GM23338 (cell line): ENCODE results near the gene TBC1D14. TPM values are rescaled to one million over a fixed set of nuclear protein-coding genes. Genes with fewer than 3 reads are reported as not detected.

ENCODE experiments used
- ATAC-seq: fragments of 200-7000 bp; cut with Tn5 transposase; 3 replicates; pipeline ENCODE4 v1.9.1; 2020
- DNase-seq: peaks from one replicate; pipeline ENCODE4 v3.0.0-alpha.2; 2015; ENCODE audit warnings: low spot score
- H2AFZ ChIP-seq: fragments of 200-600 bp; sonication (generic); 2 replicates; pipeline ENCODE4 v1.8.0; 2016; ENCODE audit warnings: antibody characterized with exemption, mild to moderate bottlenecking, moderate library complexity
- H3F3A ChIP-seq: fragments of 200-600 bp; sonication (generic); replicated peaks from 2 replicates; pipeline ENCODE4 v1.8.0; 2017; ENCODE audit warnings: antibody characterized with exemption, mixed run types, low read depth
- H3K27ac ChIP-seq: fragments of 200-600 bp; sonication (generic); 2 replicates; pipeline ENCODE4 v1.6.1; 2016; ENCODE audit warnings: low read depth
- H3K27me3 ChIP-seq: fragments of 200-600 bp; sonication (generic); 2 replicates; pipeline ENCODE4 v1.8.0; 2016; ENCODE audit warnings: mild to moderate bottlenecking, mixed run types, moderate library complexity; ENCODE audit not compliant: insufficient read depth
- H3K36me3 ChIP-seq: fragments of 200-600 bp; sonication (generic); 2 replicates; pipeline ENCODE4 v1.8.0; 2016; ENCODE audit warnings: mild to moderate bottlenecking; ENCODE audit not compliant: insufficient read depth
- H3K4me1 ChIP-seq: fragments of 200-600 bp; sonication (generic); 2 replicates; pipeline ENCODE4 v1.8.0; 2016; ENCODE audit warnings: mild to moderate bottlenecking, moderate library complexity; ENCODE audit not compliant: insufficient read depth
- H3K4me2 ChIP-seq: fragments of 200-600 bp; sonication (generic); 2 replicates; pipeline ENCODE4 v1.7.1; 2017; ENCODE audit warnings: mixed run types
- H3K4me3 ChIP-seq: fragments of 200-600 bp; sonication (generic); 2 replicates; pipeline ENCODE4 v1.6.1; 2016; ENCODE audit warnings: mixed run types
- H3K79me2 ChIP-seq: fragments of 200-600 bp; sonication (generic); replicated peaks from 2 replicates; pipeline ENCODE4 v1.8.0; 2017; ENCODE audit warnings: mild to moderate bottlenecking; ENCODE audit not compliant: insufficient read depth
- H3K9me2 ChIP-seq: fragments of 200-600 bp; sonication (generic); 2 replicates; pipeline ENCODE4 v1.8.0; 2017; ENCODE audit not compliant: insufficient read depth
- H4K20me1 ChIP-seq: fragments of 200-600 bp; sonication (generic); replicated peaks from 2 replicates; pipeline ENCODE4 v1.8.0; 2017; ENCODE audit warnings: mild to moderate bottlenecking; ENCODE audit not compliant: insufficient read depth
- H3K27ac Mint-ChIP-seq: 2 replicates; pipeline ENCODE4 v1.8.0; 2020; ENCODE audit warnings: inconsistent platforms, mild to moderate bottlenecking, moderate library complexity, mixed read lengths
- H3K27me3 Mint-ChIP-seq: 3 replicates; pipeline ENCODE4 v1.8.0; 2022; ENCODE audit warnings: low read depth, mild to moderate bottlenecking, moderate library complexity, mixed read lengths, inconsistent platforms; ENCODE audit not compliant: insufficient read depth, poor library complexity
- H3K36me3 Mint-ChIP-seq: 3 replicates; pipeline ENCODE4 v1.8.0; 2021; ENCODE audit warnings: low read depth, mild to moderate bottlenecking, inconsistent platforms, moderate library complexity, mixed read lengths
- H3K4me1 Mint-ChIP-seq: 3 replicates; pipeline ENCODE4 v1.8.0; 2020; ENCODE audit warnings: mild to moderate bottlenecking, inconsistent platforms, mixed read lengths
- H3K4me3 Mint-ChIP-seq: 3 replicates; pipeline ENCODE4 v1.8.0; 2021; ENCODE audit warnings: moderate library complexity, mild to moderate bottlenecking, inconsistent platforms, mixed read lengths
- H3K9me3 Mint-ChIP-seq: 3 replicates; pipeline ENCODE4 v1.8.0; 2020; ENCODE audit warnings: moderate library complexity, mild to moderate bottlenecking, inconsistent platforms, mixed read lengths
- CREB1 ChIP-seq: fragments of 250-450 bp; sonication (Bioruptor Pico); IDR thresholded peaks from 2 replicates; pipeline ENCODE4 v1.5.0; 2020; ENCODE audit warnings: low read depth, mild to moderate bottlenecking, moderate library complexity
- EZH2 ChIP-seq: fragments of 200-600 bp; sonication (generic); IDR thresholded peaks from one replicate; pipeline ENCODE4 v1.8.0; 2017; ENCODE audit warnings: antibody characterized with exemption, mild to moderate bottlenecking, low read depth; ENCODE audit not compliant: unreplicated experiment
- NANOG ChIP-seq: IDR thresholded peaks from 2 replicates; pipeline ENCODE4 v1.6.1; 2016; ENCODE audit warnings: antibody characterized with exemption, borderline replicate concordance
- POLR2AphosphoS5 ChIP-seq: IDR thresholded peaks from 2 replicates; pipeline ENCODE4 v1.6.1; 2016; ENCODE audit warnings: antibody characterized with exemption, low read depth
- ZNF114 ChIP-seq: fragments of 250-450 bp; sonication (Bioruptor Pico); IDR thresholded peaks from 2 replicates; pipeline ENCODE4 v1.5.0; 2020; ENCODE audit warnings: mild to moderate bottlenecking, moderate library complexity
- ZNF331 ChIP-seq: fragments of 250-450 bp; sonication (Bioruptor Pico); IDR thresholded peaks from 2 replicates; pipeline ENCODE4 v1.5.0; 2020; ENCODE audit warnings: low read depth, mild to moderate bottlenecking, moderate library complexity
- polyA plus RNA-seq: library from polyadenylated mRNA; unstranded; fragments of >200 nt; fragmentation: Nextera tagmentation; extraction: Ambion mirVana; gene quantifications from 2 replicates; pipeline ENCODE4 v1.2.1, GENCODE V29; 2016
- total RNA-seq: library from RNA; depleted of rRNA; stranded (reverse); fragments of >200 nt; shearing (Covaris generic); gene quantifications from 2 replicates; pipeline ENCODE4 v1.2.3, GENCODE V29; 2014
- TF ChIP-seq, protein P1 (sequence below): IDR thresholded peaks from one replicate; pipeline ENCODE4 v1.6.1; 2018; ENCODE audit warnings: antibody characterized with exemption; ENCODE audit not compliant: unreplicated experiment
- TF ChIP-seq, protein P2 (sequence below): fragments of 250-450 bp; sonication (Bioruptor Pico); IDR thresholded peaks from 2 replicates; pipeline ENCODE4 v1.5.0; 2020; ENCODE audit warnings: mild to moderate bottlenecking, moderate library complexity

TBC1D14 gene
- total and polyA plus RNA-seq, 2 experiments from 2014 or later: 18.2 to 59.7 TPM

DNA sequence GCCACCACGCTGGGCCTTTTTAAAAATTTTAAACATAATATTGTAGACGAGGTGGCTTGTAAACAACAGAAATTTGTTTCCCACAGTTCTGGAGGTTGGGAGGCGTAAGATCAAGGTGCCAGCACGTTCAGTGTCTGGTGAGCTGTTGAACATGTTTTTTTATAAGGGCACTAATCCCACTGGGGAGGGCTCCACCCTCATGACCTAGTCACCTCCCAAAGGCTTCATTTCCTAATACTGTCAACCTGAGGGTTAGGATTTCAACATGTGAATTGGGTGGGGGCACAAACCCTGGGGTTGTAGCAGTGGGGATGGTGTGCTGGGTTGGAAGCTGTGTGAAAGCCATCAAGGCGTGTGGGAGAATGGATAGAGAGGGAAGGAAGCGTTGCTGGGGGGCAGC, 27.6 kb downstream of the TBC1D14 start:
- no peaks in the 10 kb centered on the region for H3K36me3 ChIP-seq
- no peaks in the 10 kb centered on the region for H3K27me3 ChIP-seq
- peaks cover 6% of the 10 kb centered on the region; the same call in 1 of the 2 replicates for H4K20me1 ChIP-seq
- peaks cover 38% of the 10 kb centered on the region for H3K79me2 ChIP-seq
- H3K4me3 ChIP-seq: no peak overlapping the region
- no peak overlapping the region for H3K4me2 ChIP-seq
- peaks cover 9% of the 10 kb centered on the region for H3K4me1 ChIP-seq
- H2AFZ ChIP-seq: no peak overlapping the region
- ATAC-seq: no peak
- Mint-ChIP-seq H3K4me1 (peaks cover 40% of the 10 kb centered on the region), H3K27me3 (peaks cover 4% of the 10 kb centered on the region), H3K36me3 (peaks cover 11% of the 10 kb centered on the region), H3K27ac (no peak overlapping the region), H3K4me3 (no peak overlapping the region; the same call in 2 of the 3 replicates), H3K9me3 (no peaks in the 10 kb centered on the region)
- TF ChIP-seq CREB1 (CRISPR knock-in tag) (no peak), POLR2AphosphoS5 (no peak), ZNF331 (no peak), EZH2 (no peak), ZNF114 (no peak)
- TF ChIP-seq, protein P1, sequence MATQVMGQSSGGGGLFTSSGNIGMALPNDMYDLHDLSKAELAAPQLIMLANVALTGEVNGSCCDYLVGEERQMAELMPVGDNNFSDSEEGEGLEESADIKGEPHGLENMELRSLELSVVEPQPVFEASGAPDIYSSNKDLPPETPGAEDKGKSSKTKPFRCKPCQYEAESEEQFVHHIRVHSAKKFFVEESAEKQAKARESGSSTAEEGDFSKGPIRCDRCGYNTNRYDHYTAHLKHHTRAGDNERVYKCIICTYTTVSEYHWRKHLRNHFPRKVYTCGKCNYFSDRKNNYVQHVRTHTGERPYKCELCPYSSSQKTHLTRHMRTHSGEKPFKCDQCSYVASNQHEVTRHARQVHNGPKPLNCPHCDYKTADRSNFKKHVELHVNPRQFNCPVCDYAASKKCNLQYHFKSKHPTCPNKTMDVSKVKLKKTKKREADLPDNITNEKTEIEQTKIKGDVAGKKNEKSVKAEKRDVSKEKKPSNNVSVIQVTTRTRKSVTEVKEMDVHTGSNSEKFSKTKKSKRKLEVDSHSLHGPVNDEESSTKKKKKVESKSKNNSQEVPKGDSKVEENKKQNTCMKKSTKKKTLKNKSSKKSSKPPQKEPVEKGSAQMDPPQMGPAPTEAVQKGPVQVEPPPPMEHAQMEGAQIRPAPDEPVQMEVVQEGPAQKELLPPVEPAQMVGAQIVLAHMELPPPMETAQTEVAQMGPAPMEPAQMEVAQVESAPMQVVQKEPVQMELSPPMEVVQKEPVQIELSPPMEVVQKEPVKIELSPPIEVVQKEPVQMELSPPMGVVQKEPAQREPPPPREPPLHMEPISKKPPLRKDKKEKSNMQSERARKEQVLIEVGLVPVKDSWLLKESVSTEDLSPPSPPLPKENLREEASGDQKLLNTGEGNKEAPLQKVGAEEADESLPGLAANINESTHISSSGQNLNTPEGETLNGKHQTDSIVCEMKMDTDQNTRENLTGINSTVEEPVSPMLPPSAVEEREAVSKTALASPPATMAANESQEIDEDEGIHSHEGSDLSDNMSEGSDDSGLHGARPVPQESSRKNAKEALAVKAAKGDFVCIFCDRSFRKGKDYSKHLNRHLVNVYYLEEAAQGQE: no peak
- H3F3A ChIP-seq: no peaks in the 10 kb centered on the region
- no peaks in the 10 kb centered on the region for H3K9me2 ChIP-seq
- DNase-seq: no peak
- H3K27ac ChIP-seq: no peak overlapping the region

GRCh38 chr4:6937754-6938153, 28.1 kb downstream of the TBC1D14 start:
- Mint-ChIP-seq H3K27ac (no peak overlapping the region), H3K27me3 (peaks cover 4% of the 10 kb centered on the region), H3K36me3 (peaks cover 11% of the 10 kb centered on the region), H3K9me3 (no peaks in the 10 kb centered on the region), H3K4me1 (peaks cover 45% of the 10 kb centered on the region), H3K4me3 (no peak overlapping the region)
- no peak overlapping the region for H3K27ac ChIP-seq
- H3K36me3 ChIP-seq: no peaks in the 10 kb centered on the region
- H3K9me2 ChIP-seq: no peaks in the 10 kb centered on the region
- no peak for DNase-seq
- no peak overlapping the region for H2AFZ ChIP-seq
- H3K4me3 ChIP-seq: no peak overlapping the region
- ATAC-seq: no peak; the same call in 1 of the 3 replicates
- 0 out of 2 replicates have a peak, but pooled peaks cover 3% of the 10 kb centered on the region for H3F3A ChIP-seq
- no peak overlapping the region for H3K4me2 ChIP-seq
- no peaks in the 10 kb centered on the region for H3K27me3 ChIP-seq
- H3K79me2 ChIP-seq: peaks cover 34% of the 10 kb centered on the region
- peaks cover 14% of the 10 kb centered on the region for H3K4me1 ChIP-seq
- peaks cover 7% of the 10 kb centered on the region for H4K20me1 ChIP-seq
- TF ChIP-seq, protein P2, sequence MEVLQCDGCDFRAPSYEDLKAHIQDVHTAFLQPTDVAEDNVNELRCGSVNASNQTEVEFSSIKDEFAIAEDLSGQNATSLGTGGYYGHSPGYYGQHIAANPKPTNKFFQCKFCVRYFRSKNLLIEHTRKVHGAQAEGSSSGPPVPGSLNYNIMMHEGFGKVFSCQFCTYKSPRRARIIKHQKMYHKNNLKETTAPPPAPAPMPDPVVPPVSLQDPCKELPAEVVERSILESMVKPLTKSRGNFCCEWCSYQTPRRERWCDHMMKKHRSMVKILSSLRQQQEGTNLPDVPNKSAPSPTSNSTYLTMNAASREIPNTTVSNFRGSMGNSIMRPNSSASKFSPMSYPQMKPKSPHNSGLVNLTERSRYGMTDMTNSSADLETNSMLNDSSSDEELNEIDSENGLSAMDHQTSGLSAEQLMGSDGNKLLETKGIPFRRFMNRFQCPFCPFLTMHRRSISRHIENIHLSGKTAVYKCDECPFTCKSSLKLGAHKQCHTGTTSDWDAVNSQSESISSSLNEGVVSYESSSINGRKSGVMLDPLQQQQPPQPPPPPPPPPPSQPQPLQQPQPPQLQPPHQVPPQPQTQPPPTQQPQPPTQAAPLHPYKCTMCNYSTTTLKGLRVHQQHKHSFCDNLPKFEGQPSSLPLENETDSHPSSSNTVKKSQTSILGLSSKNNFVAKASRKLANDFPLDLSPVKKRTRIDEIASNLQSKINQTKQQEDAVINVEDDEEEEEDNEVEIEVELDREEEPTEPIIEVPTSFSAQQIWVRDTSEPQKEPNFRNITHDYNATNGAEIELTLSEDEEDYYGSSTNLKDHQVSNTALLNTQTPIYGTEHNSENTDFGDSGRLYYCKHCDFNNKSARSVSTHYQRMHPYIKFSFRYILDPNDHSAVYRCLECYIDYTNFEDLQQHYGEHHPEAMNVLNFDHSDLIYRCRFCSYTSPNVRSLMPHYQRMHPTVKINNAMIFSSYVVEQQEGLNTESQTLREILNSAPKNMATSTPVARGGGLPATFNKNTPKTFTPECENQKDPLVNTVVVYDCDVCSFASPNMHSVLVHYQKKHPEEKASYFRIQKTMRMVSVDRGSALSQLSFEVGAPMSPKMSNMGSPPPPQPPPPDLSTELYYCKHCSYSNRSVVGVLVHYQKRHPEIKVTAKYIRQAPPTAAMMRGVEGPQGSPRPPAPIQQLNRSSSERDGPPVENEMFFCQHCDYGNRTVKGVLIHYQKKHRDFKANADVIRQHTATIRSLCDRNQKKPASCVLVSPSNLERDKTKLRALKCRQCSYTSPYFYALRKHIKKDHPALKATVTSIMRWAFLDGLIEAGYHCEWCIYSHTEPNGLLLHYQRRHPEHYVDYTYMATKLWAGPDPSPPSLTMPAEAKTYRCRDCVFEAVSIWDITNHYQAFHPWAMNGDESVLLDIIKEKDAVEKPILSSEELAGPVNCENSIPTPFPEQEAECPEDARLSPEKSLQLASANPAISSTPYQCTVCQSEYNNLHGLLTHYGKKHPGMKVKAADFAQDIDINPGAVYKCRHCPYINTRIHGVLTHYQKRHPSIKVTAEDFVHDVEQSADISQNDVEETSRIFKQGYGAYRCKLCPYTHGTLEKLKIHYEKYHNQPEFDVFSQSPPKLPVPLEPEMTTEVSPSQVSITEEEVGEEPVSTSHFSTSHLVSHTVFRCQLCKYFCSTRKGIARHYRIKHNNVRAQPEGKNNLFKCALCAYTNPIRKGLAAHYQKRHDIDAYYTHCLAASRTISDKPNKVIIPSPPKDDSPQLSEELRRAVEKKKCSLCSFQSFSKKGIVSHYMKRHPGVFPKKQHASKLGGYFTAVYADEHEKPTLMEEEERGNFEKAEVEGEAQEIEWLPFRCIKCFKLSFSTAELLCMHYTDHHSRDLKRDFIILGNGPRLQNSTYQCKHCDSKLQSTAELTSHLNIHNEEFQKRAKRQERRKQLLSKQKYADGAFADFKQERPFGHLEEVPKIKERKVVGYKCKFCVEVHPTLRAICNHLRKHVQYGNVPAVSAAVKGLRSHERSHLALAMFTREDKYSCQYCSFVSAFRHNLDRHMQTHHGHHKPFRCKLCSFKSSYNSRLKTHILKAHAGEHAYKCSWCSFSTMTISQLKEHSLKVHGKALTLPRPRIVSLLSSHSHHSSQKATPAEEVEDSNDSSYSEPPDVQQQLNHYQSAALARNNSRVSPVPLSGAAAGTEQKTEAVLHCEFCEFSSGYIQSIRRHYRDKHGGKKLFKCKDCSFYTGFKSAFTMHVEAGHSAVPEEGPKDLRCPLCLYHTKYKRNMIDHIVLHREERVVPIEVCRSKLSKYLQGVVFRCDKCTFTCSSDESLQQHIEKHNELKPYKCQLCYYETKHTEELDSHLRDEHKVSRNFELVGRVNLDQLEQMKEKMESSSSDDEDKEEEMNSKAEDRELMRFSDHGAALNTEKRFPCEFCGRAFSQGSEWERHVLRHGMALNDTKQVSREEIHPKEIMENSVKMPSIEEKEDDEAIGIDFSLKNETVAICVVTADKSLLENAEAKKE (CRISPR knock-in tag): no peak
- TF ChIP-seq CREB1 (CRISPR knock-in tag): no peak
- no peak for TF ChIP-seq NANOG
- TF ChIP-seq, protein P1: no peak
- TF ChIP-seq POLR2AphosphoS5: no peak
- TF ChIP-seq ZNF331: no peak
